Fibroblast of lung (primary cell): ENCODE results near the gene PEX11A.

ENCODE experiments used
- CTCF ChIP-seq, 2 donors: IDR thresholded peaks in 1 of 2; conservative IDR thresholded peaks in 1 of 2; 1 replicate in 1 of 2; 2 replicates in 1 of 2; pipeline ENCODE4 v1.5.1; 2011 to 2012; ENCODE audit warnings: low read length in 2 of 2, control low read depth in 1 of 2, inconsistent platforms in 1 of 2, low read depth in 1 of 2, mild to moderate bottlenecking in 1 of 2
- EZH2 ChIP-seq: IDR thresholded peaks from 2 replicates; pipeline ENCODE4 v1.5.1; 2012; ENCODE audit warnings: low read length, control low read depth, mild to moderate bottlenecking; ENCODE audit errors: missing control alignments

GRCh38 chr15:89672221-89673164 is 18.1 kb downstream of the PEX11A start:
- TF ChIP-seq CTCF (conservative IDR thresholded peaks at IDR 0.05 in 1 of 2, IDR thresholded peaks at IDR 0.05 in 1 of 2; ENCODE audit: low read depth in 1 of 2, low read length in 2 of 2) = no peak
- TF ChIP-seq EZH2 = no peak
